ENCODE results near the gene SCUBE1.

- TF ChIP-seq POLR2A (IDR thresholded peaks at IDR 0.05; ENCODE audit: low read depth, low read length): no peak
- no peak for TF ChIP-seq CTCF (IDR thresholded peaks at IDR 0.05; ENCODE audit: extremely low read depth in 1 of 2, insufficient read depth in 1 of 2, low read depth in 1 of 2, low read length in 2 of 2)
- no peak for TF ChIP-seq EZH2 (IDR thresholded peaks at IDR 0.05; ENCODE audit: borderline replicate concordance, low read depth, low read length, severe bottlenecking)
- TF ChIP-seq POLR2AphosphoS5 (IDR thresholded peaks at IDR 0.05; ENCODE audit: insufficient read depth, low read depth, low read length): no peak
- no peak for TF ChIP-seq FOS (IDR thresholded peaks at IDR 0.05; ENCODE audit: borderline replicate concordance, insufficient read depth, low read length)
Measured at GRCh38 chr22:43377896-43378704, 34.9 kb upstream of the SCUBE1 start.

All from endothelial cell of umbilical vein (primary cell).